ENCODE measurements around the gene AVL9.

AVL9 gene

DNA sequence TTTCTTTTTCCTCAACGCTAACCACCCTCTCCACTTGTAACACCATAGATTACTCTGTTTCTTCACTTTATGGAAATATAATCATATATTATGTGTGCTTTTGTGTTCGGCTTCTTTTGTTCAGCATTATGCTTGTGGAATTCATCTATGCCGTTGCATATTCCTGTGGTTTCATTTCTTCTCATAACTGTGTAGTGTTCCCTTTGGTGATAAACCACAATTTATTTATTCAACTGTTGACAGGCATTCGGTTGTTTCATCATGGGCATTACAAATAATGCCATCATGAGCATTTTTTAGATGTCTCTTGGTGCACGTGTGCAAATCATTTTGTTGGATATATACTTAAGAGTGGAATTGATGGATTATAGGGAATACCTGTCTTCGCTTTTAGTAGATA is 12.1 kb downstream of the AVL9 start:
- TF ChIP-seq, protein P1, sequence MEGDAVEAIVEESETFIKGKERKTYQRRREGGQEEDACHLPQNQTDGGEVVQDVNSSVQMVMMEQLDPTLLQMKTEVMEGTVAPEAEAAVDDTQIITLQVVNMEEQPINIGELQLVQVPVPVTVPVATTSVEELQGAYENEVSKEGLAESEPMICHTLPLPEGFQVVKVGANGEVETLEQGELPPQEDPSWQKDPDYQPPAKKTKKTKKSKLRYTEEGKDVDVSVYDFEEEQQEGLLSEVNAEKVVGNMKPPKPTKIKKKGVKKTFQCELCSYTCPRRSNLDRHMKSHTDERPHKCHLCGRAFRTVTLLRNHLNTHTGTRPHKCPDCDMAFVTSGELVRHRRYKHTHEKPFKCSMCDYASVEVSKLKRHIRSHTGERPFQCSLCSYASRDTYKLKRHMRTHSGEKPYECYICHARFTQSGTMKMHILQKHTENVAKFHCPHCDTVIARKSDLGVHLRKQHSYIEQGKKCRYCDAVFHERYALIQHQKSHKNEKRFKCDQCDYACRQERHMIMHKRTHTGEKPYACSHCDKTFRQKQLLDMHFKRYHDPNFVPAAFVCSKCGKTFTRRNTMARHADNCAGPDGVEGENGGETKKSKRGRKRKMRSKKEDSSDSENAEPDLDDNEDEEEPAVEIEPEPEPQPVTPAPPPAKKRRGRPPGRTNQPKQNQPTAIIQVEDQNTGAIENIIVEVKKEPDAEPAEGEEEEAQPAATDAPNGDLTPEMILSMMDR (conservative IDR thresholded peaks at IDR 0.05; ENCODE audit: low read depth, low read length) = no peak
- no peaks in the 10 kb centered on the region for H3K36me3 ChIP-seq (ENCODE audit: insufficient read depth)
- no peak overlapping the region for H3K27ac ChIP-seq
- H3K27me3 ChIP-seq (ENCODE audit: insufficient read depth, low read depth) = no peaks in the 10 kb centered on the region
- H3K4me3 ChIP-seq (IDR thresholded peaks at IDR 0.05; ENCODE audit: insufficient read depth, low read depth, low read length) = no peak overlapping the region
- H3K4me2 ChIP-seq = no peak overlapping the region; the same call in 1 of the 2 replicates
- H4K20me1 ChIP-seq (ENCODE audit: insufficient read depth) = no peaks in the 10 kb centered on the region
- no peak overlapping the region for H2AFZ ChIP-seq (ENCODE audit: low read depth)
- H3K4me1 ChIP-seq (ENCODE audit: low read depth, poor library complexity, severe bottlenecking) = peaks cover 42% of the 10 kb centered on the region
- H3K79me2 ChIP-seq (ENCODE audit: insufficient read depth, low read depth) = peaks cover 74% of the 10 kb centered on the region
- no peak overlapping the region for H3K9ac ChIP-seq

DNA sequence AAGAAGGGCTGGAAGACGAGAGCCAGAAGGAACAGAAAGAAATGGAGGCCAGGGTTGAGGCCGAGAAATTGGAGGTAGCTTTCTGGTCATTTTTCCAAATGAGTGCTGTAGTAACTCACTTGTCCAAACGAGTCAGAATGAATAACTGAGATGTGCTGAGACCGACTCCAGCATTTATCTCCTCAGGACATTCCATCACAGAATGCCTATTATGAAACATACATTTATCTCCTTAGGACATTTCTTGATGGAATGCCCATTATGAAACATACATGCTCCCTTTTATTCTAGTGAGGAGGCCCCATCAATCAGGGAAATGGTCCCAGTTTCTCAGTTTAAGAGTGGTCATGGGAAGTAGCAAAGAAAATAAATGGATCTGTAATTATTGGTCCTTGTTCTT is 16.5 kb downstream of the AVL9 start:
- Histone ChIP-seq H3K79me2 (ENCODE audit: insufficient read depth, low read depth) (peaks cover 39% of the 10 kb centered on the region), H3K36me3 (ENCODE audit: insufficient read depth) (no peaks in the 10 kb centered on the region), H4K20me1 (ENCODE audit: insufficient read depth) (no peaks in the 10 kb centered on the region), H2AFZ (ENCODE audit: low read depth) (no peak overlapping the region), H3K9ac (no peak overlapping the region), H3K27me3 (ENCODE audit: insufficient read depth, low read depth) (no peaks in the 10 kb centered on the region), H3K4me3 (IDR thresholded peaks at IDR 0.05; ENCODE audit: insufficient read depth, low read depth, low read length) (no peak overlapping the region), H3K27ac (no peak overlapping the region), H3K4me1 (ENCODE audit: low read depth, poor library complexity, severe bottlenecking) (peaks cover 24% of the 10 kb centered on the region), H3K4me2 (no peak overlapping the region)
- TF ChIP-seq, protein P1 (conservative IDR thresholded peaks at IDR 0.05; ENCODE audit: low read depth, low read length) = no peak

GRCh38 chr7:32513210-32513609 is 17.9 kb downstream of the AVL9 start:
- Histone ChIP-seq H3K4me3 (IDR thresholded peaks at IDR 0.05; ENCODE audit: insufficient read depth, low read depth, low read length) (no peak overlapping the region), H2AFZ (ENCODE audit: low read depth) (no peak overlapping the region), H3K9ac (no peak overlapping the region), H3K27me3 (ENCODE audit: insufficient read depth, low read depth) (no peaks in the 10 kb centered on the region), H3K27ac (no peak overlapping the region), H3K36me3 (ENCODE audit: insufficient read depth) (no peaks in the 10 kb centered on the region), H3K4me1 (ENCODE audit: low read depth, poor library complexity, severe bottlenecking) (peaks cover 10% of the 10 kb centered on the region), H3K4me2 (no peak overlapping the region), H3K79me2 (ENCODE audit: insufficient read depth, low read depth) (peaks cover 32% of the 10 kb centered on the region; the same call in 1 of the 2 replicates), H4K20me1 (ENCODE audit: insufficient read depth) (no peaks in the 10 kb centered on the region)
- TF ChIP-seq, protein P1 (conservative IDR thresholded peaks at IDR 0.05; ENCODE audit: low read depth, low read length) = no peak

DNA sequence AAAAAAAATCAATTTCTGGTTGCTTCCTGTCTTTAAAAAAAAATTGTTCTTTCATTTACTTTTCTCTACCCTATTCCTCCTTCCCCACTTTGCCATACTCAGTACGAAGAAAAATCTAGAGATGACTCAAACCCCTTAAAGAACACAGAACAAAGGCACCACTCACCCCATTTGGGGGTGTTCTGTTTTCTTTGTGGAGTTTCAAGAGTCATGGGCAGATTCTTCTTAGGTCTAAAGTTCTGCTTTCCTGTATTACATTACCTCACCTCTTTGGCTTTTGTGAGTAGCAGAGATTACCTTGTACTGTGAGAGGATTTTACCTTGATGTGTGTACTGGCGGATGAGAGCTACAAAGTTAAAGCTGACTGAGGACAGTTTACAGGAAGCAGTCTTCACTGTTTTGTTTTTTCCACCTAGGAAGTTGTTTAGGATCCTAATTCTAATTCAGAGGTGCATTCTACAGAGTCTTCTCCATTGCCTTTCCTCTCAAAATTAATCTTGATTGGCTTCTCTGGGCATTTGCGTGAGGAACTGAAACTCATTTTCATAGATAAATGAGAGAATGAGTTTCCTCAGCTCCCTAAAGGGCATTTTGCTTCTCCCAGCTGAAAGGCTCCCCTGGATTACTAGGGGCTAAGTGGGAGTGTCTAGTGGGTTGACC is 20.7 kb downstream of the AVL9 start:
- Histone ChIP-seq H3K4me1 (ENCODE audit: low read depth, poor library complexity, severe bottlenecking) (peaks cover 9% of the 10 kb centered on the region), H3K27me3 (ENCODE audit: insufficient read depth, low read depth) (no peaks in the 10 kb centered on the region), H3K9ac (no peak overlapping the region), H3K4me3 (IDR thresholded peaks at IDR 0.05; ENCODE audit: insufficient read depth, low read depth, low read length) (no peak overlapping the region), H3K36me3 (ENCODE audit: insufficient read depth) (no peaks in the 10 kb centered on the region), H2AFZ (ENCODE audit: low read depth) (no peak overlapping the region), H3K4me2 (no peak overlapping the region), H4K20me1 (ENCODE audit: insufficient read depth) (no peaks in the 10 kb centered on the region), H3K79me2 (ENCODE audit: insufficient read depth, low read depth) (peaks cover 13% of the 10 kb centered on the region; the same call in 1 of the 2 replicates), H3K27ac (no peak overlapping the region)
- TF ChIP-seq, protein P1 (conservative IDR thresholded peaks at IDR 0.05; ENCODE audit: low read depth, low read length) = no peak
